Measurements from ENCODE around the gene NPIPB2.
"Not testable (repeated sequence)": the region's sequence is repeated elsewhere in the genome, so short reads cannot be mapped to it uniquely, and the experiment has no call there.

DNA sequence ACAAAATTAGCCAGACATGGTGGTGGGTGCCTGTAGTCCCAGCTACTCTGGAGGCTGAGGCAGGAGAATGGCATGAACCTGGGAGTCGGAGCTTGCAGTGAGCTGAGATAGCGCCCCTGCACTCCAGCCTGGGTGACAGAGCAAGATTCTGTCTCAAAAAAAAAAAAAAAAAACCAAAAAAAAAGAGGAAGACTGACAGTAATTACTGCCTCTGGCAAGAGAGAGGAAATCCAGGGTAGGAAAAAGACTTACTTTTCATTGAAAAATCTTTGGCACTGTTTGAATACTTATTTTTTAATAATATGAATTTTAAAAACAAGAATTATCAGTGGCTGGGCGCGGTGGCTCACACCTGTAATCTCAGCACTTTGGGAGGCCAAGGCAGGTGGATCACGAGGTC is 20.6 kb upstream of the NPIPB2 start:
- not testable (repeated sequence) for TF ChIP-seq CTCF (IDR thresholded peaks at IDR 0.05; ENCODE audit: insufficient read depth, low read length); POLR2AphosphoS5 (IDR thresholded peaks at IDR 0.05; ENCODE audit: low read depth)

Measured in HL-60 (cell line).